ENCODE measurements around the gene ZNF839. TPM values are rescaled to one million over a fixed set of nuclear protein-coding genes. Genes with fewer than 3 reads are reported as not detected.

Gene ZNF839
- total RNA-seq, 3 donors from 2014 or later, result 8.5 to 16.8 (median 15.4) TPM

GRCh38 chr14:102285106-102285505 lies 34.4 kb upstream of the ZNF839 start:
- intact Hi-C loops (cut with DNase I; ENCODE audit: low total_unique reads), result no loop called here
- H3K36me3 ChIP-seq, result no peaks in the 10 kb centered on the region
- no peaks in the 10 kb centered on the region for H3K4me1 ChIP-seq
- no peak for DNase-seq (ENCODE audit: low spot score in 2 of 2)
- H3K4me3 ChIP-seq, result no peak overlapping the region
- no peaks in the 10 kb centered on the region for H3K27me3 ChIP-seq
- H3K27ac ChIP-seq, result no peak overlapping the region
- no peaks in the 10 kb centered on the region for H3K9me3 ChIP-seq
- TF ChIP-seq POLR2AphosphoS5 (IDR thresholded peaks at IDR 0.05), result no peak
- no peak for TF ChIP-seq POLR2A (IDR thresholded peaks at IDR 0.05)
- TF ChIP-seq CTCF (IDR thresholded peaks at IDR 0.05), result no peak

GRCh38 chr14:102288139-102288538 lies 31.4 kb upstream of the ZNF839 start:
- Histone ChIP-seq H3K36me3 (no peaks in the 10 kb centered on the region), H3K4me1 (no peaks in the 10 kb centered on the region), H3K27me3 (no peaks in the 10 kb centered on the region), H3K4me3 (no peak overlapping the region), H3K9me3 (no peaks in the 10 kb centered on the region), H3K27ac (no peak overlapping the region)
- intact Hi-C loops (cut with DNase I; ENCODE audit: low total_unique reads), result no loop called here
- TF ChIP-seq CTCF (IDR thresholded peaks at IDR 0.05), result no peak
- no peak for TF ChIP-seq POLR2AphosphoS5 (IDR thresholded peaks at IDR 0.05)
- TF ChIP-seq POLR2A (IDR thresholded peaks at IDR 0.05), result no peak
- DNase-seq (ENCODE audit: low spot score in 2 of 2), result no peak

- Histone ChIP-seq H3K27me3 (no peaks in the 10 kb centered on the region), H3K36me3 (no peaks in the 10 kb centered on the region), H3K9me3 (no peaks in the 10 kb centered on the region), H3K4me1 (no peaks in the 10 kb centered on the region), H3K27ac (no peak overlapping the region), H3K4me3 (no peak overlapping the region)
- no peak for DNase-seq (ENCODE audit: low spot score in 2 of 2)
- intact Hi-C loops (cut with DNase I; ENCODE audit: low total_unique reads), result no loop called here
- TF ChIP-seq POLR2AphosphoS5 (IDR thresholded peaks at IDR 0.05), result no peak
- no peak for TF ChIP-seq POLR2A (IDR thresholded peaks at IDR 0.05)
- TF ChIP-seq CTCF (IDR thresholded peaks at IDR 0.05), result no peak
Measured at GRCh38 chr14:102292441-102292840, 27.1 kb upstream of the ZNF839 start.

GRCh38 chr14:102293781-102294180 lies 25.8 kb upstream of the ZNF839 start:
- TF ChIP-seq CTCF (IDR thresholded peaks at IDR 0.05) (no peak), POLR2A (IDR thresholded peaks at IDR 0.05) (no peak)
- no peak overlapping the region for H3K4me3 ChIP-seq
- no peaks in the 10 kb centered on the region for H3K9me3 ChIP-seq
- no peak overlapping the region for H3K27ac ChIP-seq
- DNase-seq (ENCODE audit: low spot score in 2 of 2), result no peak
- no peaks in the 10 kb centered on the region for H3K4me1 ChIP-seq
- H3K36me3 ChIP-seq, result no peaks in the 10 kb centered on the region
- intact Hi-C loops (cut with DNase I; ENCODE audit: low total_unique reads), result no loop called here
- H3K27me3 ChIP-seq, result no peaks in the 10 kb centered on the region

- no peaks in the 10 kb centered on the region for H3K27me3 ChIP-seq
- H3K4me3 ChIP-seq, result no peak overlapping the region
- no peak for DNase-seq (ENCODE audit: low spot score in 2 of 2)
- no peaks in the 10 kb centered on the region for H3K9me3 ChIP-seq
- H3K27ac ChIP-seq, result no peak overlapping the region
- no peak for TF ChIP-seq CTCF (IDR thresholded peaks at IDR 0.05)
- TF ChIP-seq POLR2A (IDR thresholded peaks at IDR 0.05), result no peak
- TF ChIP-seq POLR2AphosphoS5 (IDR thresholded peaks at IDR 0.05), result no peak
- H3K36me3 ChIP-seq, result no peaks in the 10 kb centered on the region
- no peaks in the 10 kb centered on the region for H3K4me1 ChIP-seq
- intact Hi-C loops (cut with DNase I; ENCODE audit: low total_unique reads), result no loop called here
Measured at GRCh38 chr14:102295270-102295669, 24.3 kb upstream of the ZNF839 start.

Data from breast epithelium (tissue), 4 donors.